ENCODE data around the gene CUEDC1.

CUEDC1 gene

DNA sequence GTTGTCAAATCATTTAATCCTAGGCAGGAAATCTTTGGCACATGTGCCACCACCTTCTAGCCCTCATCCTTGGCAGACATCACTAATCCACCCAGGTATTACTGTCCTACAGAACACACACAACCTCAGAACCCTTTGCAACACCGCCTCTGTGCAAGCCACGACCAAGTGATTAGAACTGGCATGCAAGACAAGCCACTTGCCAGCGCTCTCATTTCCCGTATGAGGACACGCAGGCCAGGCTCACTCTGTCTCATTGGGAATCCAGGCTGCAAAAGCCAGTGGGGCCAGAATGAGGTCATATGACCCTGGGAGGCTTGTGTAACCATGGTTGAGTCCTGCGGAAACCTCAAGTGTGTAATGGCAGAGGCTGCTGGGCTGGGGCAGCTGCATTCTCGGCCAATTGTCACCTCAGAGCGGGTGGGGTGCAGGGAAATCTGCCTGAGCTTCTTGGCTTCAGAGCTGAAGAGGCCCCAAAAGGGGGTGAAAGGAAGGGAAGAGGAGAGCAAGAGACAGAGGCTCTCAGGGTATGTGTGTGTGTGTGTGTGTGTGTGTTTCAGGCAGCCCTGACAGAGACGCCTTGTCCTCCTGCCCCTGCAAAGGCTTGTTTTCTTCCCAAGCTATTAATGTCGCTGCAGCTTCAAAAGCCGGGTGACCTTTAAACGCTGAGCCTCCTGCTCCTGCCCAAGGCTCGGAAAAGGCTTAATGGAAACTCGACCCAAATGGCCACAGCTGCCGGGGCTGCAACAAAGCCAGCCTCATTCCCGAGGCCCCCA, 62.2 kb downstream of the CUEDC1 start:
- DNase-seq = peak; percentile 95 to 96

DNA sequence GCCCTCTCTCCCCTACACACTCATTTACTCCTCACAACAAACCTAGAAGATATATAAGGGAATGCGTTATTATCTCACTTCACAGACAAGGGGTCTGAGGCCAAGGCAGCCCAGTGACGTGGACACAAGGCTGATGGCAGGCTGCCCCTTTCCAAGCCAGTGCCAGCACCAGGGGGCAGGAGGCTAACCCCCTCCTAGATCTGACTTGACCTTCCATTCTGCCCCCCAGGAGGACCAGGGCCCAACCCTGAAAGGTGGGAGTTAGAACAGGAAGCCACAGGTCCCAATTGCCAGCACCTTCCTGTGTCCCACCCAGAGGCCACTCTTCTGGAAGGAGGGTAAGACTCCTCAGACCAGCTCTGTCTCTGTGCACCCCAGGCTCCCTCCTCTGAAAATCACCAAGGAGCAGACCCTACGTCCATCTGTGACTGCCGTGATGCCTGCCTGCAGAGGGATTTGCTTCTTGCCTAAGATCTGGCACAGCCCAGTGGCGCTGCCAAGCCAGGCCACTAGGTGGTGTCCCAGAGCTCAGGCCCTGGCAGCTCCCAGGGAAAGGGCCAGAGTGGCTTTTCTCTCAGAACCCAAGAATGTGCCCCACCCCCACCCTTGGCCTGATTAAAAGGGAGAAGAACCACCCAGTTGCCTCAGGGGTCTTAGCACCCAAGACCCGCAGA, 62.9 kb downstream of the CUEDC1 start:
- peak; percentile 49 to 84 for DNase-seq

DNA sequence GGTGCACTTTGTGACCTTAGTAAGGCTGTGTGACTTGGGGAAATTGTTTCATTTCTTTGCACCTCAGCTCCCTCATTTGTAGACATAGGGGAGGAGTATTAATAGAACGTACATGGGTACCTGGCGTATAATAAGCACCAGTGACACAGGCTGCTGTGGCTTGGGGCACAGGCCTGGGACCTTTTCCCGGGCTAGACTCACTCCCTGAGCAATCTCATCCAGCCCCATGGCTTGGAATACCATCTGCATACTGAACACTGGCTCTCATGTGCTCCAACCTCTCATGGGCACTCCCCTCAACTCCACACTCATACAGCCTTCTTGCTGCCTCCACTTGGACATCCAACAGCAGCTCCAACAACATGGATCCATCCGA, 64.4 kb downstream of the CUEDC1 start:
- DNase-seq = no peak

DNA sequence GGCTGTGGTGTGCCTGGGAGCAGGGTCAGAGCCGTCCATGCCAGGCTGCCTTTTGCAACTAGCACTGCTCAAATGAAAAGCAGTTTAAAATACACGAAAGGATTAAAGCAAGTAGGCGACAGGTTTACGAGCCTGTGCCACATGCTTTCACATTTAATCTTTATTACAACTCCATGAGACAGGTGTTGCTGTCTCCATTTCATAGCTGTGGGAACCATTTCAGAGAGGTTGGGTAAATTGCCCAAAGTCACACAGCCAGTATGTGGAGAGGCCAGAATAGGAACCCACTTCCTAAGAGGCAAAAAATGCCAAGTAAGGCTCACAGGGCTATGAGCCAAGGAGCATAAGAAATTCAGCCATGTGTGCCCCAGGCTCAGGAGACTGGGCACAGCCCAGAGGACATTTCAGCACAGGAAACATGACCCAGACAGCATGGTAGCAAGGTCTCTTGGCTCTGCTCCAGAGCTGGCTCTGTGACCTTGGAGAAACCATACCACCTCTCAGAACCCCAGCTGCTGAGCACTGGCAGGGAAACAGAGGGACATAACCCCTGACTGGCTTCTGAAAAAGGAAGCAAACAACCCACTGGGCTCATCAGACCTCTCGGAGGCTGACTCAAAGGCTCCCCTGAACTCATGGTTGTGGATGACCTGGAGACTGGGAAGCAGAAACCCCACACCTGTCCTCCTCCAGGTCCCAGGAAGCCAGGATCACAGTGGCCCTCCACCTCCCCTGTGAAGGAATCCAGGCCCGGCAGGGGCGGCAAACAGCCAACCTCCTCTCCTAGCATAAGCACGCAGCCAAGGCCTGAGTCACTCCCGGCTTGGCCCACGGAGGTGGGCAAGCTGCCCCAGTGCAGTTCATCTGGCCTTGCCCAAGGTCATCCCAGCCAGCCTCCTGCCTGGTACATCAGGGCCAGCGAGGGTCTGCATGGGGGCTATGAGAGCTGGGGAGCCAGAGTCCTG, 65.0 kb downstream of the CUEDC1 start:
- no peak for DNase-seq

DNA sequence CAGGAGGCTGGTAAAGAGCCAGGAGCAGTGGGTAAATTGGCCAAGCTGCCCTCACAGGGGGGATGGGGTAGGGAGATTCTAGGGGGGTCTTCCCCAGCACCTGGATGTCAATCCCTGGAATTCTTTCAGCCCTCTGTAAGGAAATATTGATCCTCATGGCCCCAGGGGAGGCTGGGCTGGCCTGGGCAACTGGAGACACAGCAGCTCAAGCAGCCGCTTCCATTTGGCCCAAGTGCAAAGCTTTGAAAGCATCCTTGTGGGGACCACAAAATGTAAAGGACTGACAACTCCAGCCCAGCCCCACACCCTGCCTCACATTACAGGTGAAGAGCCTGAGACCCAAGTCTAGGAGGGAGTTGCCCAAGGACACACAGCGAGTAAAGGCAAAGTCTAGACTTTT, 66.0 kb downstream of the CUEDC1 start:
- no peak for DNase-seq

DNA sequence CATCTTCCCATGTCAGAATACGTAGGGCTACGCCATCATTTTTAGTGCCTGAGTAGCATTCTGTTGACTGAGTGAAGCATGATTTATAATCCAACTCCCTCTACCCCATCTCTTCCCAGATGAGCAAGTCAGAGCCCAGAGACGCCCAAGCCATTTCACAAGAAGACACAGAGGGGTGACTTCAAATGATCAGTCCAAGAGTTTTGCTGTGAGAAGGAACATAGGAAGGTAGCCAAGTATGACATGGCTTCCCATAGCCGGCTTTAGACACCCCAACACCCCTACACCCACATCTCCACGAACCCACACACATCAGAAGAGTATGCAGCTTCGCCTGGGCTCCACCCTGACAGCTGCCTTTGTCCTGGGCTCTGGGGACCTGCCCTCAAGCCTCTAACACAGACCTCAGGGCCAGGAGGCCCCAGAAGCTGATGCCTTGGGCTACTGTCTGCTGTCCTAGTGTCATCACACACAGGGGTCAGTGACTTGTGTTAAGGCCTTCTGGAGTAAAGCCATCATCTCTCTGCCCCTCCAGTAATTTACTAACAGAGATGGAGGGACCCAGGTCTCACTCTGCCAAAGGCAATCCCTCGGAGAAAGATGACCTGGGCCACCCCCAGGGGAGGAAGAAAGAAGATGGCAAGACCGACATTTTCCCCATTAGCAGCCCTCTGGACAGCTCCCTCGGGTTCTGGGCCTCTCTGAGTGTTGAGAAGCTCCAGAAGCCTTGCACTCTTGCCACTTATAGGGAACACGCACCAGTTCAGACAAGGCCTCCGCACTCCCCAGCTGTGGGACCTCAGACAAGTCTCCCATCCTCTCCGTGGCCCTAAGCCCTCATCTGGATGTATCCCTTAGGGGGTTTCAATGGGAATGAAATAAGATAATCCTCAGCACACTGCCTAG, 66.6 kb downstream of the CUEDC1 start:
- no peak for DNase-seq

DNA sequence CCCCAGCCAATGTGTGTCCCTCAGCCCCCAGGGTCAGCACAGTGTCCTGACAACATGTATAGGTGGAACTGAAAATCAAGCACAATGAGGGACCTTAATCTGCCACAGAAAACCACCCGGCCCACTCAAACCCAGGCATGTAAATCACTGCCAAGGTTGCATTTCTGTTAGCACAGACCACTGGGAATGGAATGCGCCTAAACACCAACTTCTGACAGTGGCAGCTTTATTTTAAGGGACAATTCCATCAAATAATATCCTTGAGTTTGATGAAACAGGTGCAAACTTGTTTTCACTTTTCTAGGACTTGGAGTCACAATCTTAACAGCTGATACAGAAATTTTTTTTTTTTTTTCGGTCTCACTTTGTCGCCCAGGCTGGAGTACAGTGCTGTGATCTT, 68.1 kb downstream of the CUEDC1 start:
- DNase-seq = no peak

DNA sequence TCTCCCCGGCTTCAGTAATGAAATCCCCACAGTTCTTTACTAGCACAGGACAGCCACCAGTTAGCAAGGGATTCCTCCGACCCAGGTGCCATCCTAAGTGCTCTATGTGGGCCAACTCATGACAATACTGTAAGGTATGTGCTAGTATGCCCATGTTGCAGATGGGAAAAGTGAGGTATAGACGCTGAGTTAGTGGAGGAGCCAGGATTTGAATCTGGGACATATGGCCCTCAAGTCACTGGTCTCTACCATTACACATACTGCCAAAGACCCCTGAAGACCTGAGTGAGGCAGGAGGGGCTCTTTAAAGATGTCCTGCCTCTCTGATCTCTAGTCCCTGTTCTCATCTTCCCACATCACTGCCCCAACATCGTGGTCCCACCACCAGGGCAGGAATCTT, 69.2 kb downstream of the CUEDC1 start:
- DNase-seq = no peak

DNA sequence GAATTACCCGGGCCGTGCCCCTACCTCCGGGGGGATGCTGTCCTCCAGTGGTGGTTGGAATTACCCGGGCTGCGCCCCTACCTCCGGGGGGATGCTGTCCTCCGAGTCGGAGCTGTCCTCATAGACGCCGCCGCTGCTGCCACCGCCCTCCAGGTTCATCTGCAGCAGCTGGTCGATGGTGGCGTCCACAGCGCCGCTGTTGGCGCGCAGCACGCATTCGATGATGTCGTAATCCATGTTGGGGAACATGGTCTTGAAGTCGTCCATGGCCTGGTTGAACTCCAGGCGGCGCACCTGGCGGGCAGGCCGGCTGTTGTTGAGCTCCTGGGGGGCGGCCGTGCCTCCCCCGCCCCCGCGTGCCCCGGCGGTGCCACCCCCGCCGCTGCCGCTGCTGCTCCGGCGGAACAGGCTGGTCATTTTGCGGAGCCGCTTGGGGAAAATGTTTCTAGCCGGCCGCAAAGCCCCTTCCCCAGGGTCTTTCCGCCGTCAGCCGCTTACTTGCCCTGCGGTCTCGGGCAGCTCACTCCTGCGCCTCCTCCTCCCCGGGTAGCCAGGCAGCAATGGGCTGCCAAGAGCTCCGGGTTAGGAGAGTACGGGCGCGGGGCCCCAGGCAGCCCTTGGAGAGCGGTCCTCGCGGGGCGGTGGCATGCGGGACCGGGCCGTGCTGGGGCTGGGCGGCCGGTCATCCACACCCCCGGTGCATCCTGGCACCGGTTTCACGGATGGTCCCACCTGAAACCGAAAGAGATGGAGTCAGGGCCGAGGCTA, 69.9 kb downstream of the CUEDC1 start:
- no peak for DNase-seq

DNA sequence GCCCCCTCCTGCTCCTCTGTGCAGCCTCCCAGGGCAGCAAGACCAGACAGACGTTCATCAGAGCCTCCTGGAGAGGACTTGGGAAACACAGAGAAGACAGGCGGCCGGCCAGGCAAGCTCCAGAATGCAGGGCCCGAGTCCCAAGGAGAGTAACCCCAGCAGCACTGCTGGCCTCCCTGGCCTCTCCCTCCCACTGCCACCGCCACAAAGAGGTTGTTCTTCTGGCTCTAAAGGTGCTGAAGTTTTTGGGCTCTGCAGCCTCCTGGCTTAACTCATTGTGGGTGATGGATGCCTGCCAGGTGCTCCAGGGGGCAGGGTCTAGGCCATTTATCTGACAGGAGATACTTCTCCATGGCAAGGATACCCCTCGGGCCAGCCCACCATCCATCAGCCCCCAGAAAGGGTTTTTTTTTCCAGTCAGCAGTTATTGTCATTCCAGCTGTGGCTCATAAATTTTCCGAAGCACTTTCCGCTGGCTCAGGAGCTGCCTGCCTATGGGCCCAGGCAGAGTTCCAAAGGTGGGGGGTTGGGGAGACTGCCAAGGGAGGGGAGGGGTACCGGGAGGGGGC, 73.3 kb downstream of the CUEDC1 start:
- DNase-seq = no peak

DNA sequence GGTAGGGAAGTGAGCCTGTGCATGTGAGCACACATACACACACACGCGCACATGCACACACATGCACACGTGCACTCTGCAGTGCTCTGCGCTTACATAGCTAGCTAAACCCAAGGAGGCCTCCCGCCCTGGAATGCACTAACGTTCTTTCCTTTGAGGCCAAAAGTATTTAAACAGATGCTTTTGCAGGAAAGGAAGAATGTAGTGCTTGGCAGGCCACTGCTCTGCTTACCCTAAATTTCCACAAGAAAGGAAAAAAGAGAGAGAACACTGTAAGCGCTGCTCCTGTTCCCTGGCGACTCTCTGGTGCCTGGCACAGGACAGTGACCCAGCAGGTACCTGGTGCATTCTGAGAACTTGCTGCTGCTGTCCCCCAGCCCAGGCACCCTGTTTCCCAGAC, 74.1 kb downstream of the CUEDC1 start:
- no peak for DNase-seq

DNA sequence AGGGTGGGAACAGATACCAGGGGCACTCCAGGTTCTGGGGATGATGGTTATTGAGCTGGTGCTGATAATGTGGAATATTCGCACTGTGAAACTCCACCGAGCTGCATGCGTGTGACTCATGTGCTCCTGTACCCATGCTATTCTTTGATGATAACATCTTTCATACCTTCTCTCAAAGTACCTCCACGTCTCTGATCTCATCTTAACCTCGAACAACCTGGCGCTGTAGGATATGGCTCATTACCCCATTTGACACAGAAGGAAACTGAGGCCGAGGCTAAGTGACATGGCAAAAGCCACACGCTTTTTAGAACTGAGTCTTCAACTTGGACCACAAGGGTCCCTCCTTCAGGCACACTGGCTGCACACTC, 75.1 kb downstream of the CUEDC1 start:
- no peak for DNase-seq

DNA sequence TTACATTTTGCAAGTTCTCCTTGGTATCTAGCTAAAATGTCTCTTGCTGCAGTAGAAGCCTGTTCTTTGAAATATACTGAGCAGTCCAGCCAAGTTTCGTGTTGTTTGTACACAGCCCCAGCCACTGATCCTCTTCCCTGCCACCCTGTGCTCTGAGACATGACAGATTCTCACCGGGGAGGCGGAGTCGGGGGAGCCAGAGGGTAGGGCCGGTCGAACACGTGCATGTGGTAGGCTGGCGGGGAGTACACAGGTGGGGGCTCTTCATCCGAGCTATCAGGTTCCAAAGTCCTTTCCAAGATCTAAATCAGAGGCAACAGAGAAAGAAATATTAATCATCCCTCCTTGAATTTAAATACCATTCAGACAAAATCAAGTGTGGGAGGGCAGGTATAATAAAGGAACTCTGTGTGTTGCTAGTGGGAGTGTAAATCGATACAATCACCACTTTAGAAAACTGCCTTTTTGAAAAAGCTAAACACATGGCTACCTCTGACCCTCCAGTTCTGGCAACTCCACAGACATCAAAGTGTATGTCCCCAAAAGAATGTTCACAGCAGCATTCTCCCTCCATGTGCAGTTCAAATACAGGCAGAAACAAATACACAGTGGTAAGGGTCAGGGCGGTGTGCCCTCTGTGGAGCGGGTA, 75.7 kb downstream of the CUEDC1 start:
- DNase-seq = no peak

DNA sequence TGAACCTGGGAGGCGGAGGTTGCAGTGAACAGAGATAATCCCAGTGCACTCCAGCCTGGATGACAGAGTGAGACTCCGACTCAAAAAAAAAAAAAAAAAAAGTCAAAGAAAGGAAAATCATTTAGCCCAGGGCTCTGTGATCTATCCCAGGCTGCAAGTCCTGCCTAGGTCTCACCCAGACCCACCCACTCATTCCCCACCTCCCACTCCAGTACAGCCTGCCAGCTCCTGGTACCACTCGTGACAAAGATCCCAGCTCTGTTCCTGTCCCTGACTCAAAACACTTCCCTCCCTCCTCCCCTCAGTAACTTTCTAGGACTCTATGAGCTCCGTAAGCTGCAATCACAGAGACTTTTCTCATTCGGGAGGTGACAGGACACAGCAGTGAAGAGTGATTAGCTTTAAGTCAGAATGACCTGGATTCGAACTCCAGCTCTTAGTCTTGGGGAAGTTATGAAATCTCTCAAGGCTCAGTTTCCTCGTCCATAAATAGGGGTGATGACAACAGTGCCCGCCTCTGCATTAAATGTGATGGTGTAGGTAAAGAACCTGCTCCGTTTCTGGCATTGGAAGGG, 77.3 kb downstream of the CUEDC1 start:
- peak in 1 of 2 donors; percentile 27 for DNase-seq

DNA sequence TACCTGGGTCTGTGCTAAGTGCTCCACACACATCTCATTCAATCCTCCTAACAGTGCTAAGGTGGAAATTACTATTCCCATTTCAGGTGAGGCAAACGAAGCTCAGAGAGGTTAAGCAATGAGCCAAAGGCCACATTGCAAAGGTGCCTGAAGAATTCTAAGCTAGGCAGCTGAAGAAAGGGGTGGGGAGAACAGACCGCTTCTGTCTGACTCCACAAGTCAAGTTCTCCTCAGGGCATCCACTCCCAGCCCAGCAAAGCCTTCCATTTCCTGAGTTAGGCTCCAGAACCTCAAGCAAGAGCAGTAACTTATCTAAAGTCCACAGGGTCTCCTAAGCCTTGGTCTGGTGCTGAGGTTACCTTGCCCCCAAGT, 78.4 kb downstream of the CUEDC1 start:
- no peak for DNase-seq

DNA sequence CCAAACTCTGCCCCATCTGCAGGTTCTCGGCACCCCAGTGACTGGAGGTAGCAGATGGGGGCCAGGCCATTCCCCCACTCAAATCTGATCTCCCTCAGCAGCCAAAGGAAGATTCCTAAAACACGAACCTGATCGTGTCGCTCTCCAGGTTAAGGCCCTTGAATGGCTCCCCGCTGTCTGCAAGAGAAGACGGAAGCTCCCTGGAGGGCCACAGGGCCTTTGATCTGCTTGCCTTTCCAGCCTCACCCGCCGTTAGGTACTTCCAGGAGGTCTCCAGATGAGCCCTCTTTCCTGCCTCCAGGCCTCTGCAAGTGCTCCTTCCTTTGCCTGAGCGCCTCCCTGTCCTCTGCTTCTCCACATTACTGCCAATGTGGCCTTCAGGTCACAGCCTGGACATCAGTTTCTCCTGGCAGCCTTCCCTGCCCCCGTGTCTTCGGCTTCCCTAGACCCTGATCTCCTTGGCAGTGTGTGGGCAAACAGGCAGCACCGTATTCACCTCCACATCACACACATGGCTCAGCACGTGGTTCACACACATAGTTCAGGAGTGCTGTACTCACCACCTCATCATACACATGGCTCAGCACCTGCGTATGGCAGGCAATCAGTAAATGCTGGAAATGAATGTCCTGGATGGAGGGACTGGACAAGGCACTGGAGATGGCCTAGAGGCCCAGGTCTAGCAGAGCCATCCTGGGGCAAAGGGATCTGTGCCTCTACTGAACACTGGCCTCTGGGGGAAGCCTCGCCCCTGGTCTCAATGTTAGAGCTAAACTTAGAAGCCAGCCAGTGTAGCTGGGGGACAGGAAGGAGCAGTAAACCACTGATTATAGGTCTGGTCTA, 79.0 kb downstream of the CUEDC1 start:
- no peak for DNase-seq

DNA sequence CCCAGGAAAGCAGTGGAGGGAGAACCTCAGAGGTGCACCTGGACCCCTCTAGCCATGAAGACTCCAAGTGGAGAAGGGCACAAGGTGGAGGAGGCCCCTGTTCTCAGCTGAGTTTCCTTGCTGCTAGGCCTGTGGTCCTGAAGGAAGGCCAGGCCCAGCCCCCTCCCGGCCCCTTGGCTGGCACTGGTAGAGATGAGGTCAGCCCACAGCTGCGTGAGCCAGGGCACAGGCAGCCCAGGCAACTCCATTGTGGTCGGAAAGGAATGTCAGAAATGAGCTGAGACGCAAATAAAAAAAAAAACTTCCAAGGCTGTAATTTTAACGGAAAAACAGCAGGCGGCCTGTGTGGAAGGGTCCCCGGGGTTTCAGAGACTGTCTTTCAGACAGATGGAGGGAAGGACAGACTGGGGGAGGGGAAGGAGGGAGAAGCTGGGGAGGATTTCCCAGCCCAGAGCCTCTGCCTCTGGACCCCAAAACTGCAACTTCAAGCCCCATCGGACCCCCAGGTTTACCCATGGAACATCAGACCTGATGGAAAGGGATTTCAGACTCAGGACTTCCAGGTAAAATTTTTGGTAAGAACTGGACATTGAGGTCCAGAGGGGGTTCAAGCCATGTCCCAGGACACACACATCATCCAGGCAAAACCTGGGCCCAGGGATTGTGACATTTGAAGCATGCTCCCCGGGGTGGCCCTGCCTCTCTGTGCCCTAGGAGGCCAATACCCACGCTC, 79.8 kb downstream of the CUEDC1 start:
- DNase-seq = no peak

DNA sequence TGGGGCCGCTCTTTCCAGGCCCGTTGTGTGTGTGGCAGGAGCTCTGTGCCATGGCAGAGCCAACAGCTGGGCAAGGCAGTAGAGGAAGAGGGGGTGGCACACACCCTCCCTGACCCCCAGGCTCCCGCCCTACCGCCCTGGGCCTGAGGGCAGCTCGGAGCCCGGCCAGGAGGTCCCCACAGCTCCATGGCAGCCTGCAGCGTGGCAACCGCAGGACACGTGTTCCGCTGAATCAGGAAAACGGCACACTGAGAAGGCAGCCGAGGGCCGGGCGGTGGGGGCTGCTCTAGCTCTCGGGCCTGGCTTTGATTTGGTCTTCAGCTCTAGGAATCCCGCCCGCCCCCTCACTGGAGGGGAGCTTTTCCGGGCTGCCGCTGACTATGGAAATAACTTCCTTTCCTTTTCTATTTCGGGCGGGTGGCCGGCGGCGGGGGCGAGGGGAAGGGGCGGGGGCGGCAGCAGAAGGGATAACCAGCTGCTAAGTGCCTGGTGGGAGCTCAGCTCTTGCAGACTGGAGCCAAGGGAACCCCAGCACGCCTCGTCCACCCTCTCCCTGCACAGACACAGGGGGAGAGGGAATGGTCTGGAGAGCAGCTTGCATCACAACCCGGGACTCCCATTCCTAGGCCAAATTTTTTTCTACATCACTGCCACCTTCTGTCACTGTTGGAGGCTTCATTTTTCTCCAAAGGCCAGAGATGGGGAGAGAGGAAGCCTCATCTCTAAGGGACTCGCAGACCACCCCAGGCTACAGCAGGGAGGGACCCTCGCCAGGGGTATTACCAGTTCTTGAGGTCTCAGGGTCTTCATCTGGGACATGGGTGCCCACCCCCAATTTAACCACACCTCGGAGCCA, 80.5 kb downstream of the CUEDC1 start:
- peak; percentile 28 to 41 for DNase-seq
